Measurements from ENCODE around the gene SMARCC2.

GRCh38 chr12:56213878-56214277 is 24.6 kb upstream of the SMARCC2 start:
- TF ChIP-seq CTCF (conservative IDR thresholded peaks at IDR 0.05 in 1 of 2, IDR thresholded peaks at IDR 0.05 in 1 of 2; ENCODE audit: extremely low read depth in 1 of 2, insufficient read depth in 1 of 2, low read depth in 1 of 2, low read length in 2 of 2) (no peak), EZH2 (IDR thresholded peaks at IDR 0.05; ENCODE audit: borderline replicate concordance, low read length) (no peak)
